Measurements from ENCODE around the gene ADARB2.
"Not testable (repeated sequence)": the region's sequence is repeated elsewhere in the genome, so short reads cannot be mapped to it uniquely, and the experiment has no call there.

The ADARB2 gene

GRCh38 chr10:1401071-1401965 is 336.0 kb downstream of the ADARB2 start:
- no peak for DNase-seq

- no peak for DNase-seq
Measured at GRCh38 chr10:1400101-1401070, 336.9 kb downstream of the ADARB2 start.

GRCh38 chr10:1399431-1400100 is 337.8 kb downstream of the ADARB2 start:
- DNase-seq, result no peak

- DNase-seq, result no peak
Measured at GRCh38 chr10:1398626-1399410, 338.5 kb downstream of the ADARB2 start.

- not testable (repeated sequence) for DNase-seq
Measured at GRCh38 chr10:1398116-1398515, 339.2 kb downstream of the ADARB2 start.

GRCh38 chr10:1396297-1396635 is 341.1 kb downstream of the ADARB2 start:
- DNase-seq, result no peak

GRCh38 chr10:1395481-1396296 is 341.6 kb downstream of the ADARB2 start:
- no peak for DNase-seq

- no peak for DNase-seq
Measured at GRCh38 chr10:1395025-1395480, 342.3 kb downstream of the ADARB2 start.

GRCh38 chr10:1394155-1394912 is 343.0 kb downstream of the ADARB2 start:
- no peak for DNase-seq

GRCh38 chr10:1393481-1393880 is 343.8 kb downstream of the ADARB2 start:
- no peak for DNase-seq

GRCh38 chr10:1392127-1392526 is 345.2 kb downstream of the ADARB2 start:
- DNase-seq, result no peak

- no peak for DNase-seq
Measured at GRCh38 chr10:1390200-1390599, 347.1 kb downstream of the ADARB2 start.

GRCh38 chr10:1384026-1384425 is 353.3 kb downstream of the ADARB2 start:
- no peak for DNase-seq

GRCh38 chr10:1382711-1383110 is 354.6 kb downstream of the ADARB2 start:
- DNase-seq, result no peak

GRCh38 chr10:1381339-1381738 is 356.0 kb downstream of the ADARB2 start:
- no peak for DNase-seq

GRCh38 chr10:1380088-1380671 is 357.1 kb downstream of the ADARB2 start:
- DNase-seq, result no peak

- DNase-seq, result no peak
Measured at GRCh38 chr10:1379601-1380000, 357.7 kb downstream of the ADARB2 start.

- no peak for DNase-seq
Measured at GRCh38 chr10:1378473-1378872, 358.9 kb downstream of the ADARB2 start.

- no peak for DNase-seq
Measured at GRCh38 chr10:1377740-1378397, 359.5 kb downstream of the ADARB2 start.

GRCh38 chr10:1377231-1377630 is 360.1 kb downstream of the ADARB2 start:
- DNase-seq, result no peak

Measured in suppressor macrophage treated with lipopolysaccharide for 4 hours (primary cell).